Measurements from ENCODE around the gene FAM184A.

Gene FAM184A

GRCh38 chr6:119078376-119079282 lies at the start of gene FAM184A:
FAM184A (minus strand) TSS chr6:119078664; CDS start chr6:119078299, 365 bp downstream.
- 0 out of 2 replicates have a peak, but pooled peaks cover 8% of the 10 kb centered on the region for H3K9me3 ChIP-seq (ENCODE audit: insufficient read depth, low read depth, low read length)
- H3K27me3 ChIP-seq (ENCODE audit: insufficient read depth, low read length, poor library complexity, severe bottlenecking) = no peaks in the 10 kb centered on the region
- H3K79me2 ChIP-seq (ENCODE audit: insufficient read depth, low read length) = no peaks in the 10 kb centered on the region
- H3K9me2 ChIP-seq (replicated peaks; ENCODE audit: low read depth, low read length) = no peaks in the 10 kb centered on the region
- H3K36me3 ChIP-seq (ENCODE audit: insufficient read depth, low read length) = no peaks in the 10 kb centered on the region
- H3K4me3 ChIP-seq (ENCODE audit: low read length, poor library complexity, severe bottlenecking) = no peak within 1 kb of the TSS
- H3K9ac ChIP-seq (ENCODE audit: low read depth, low read length, poor library complexity, severe bottlenecking) = no peak within 1 kb of the TSS
- no peak for TF ChIP-seq CTCF (conservative IDR thresholded peaks at IDR 0.05; ENCODE audit: low read length)
- no peak for TF ChIP-seq EZH2phosphoT487 (IDR thresholded peaks at IDR 0.05; ENCODE audit: borderline replicate concordance)
- H3K4me1 ChIP-seq (ENCODE audit: insufficient read depth, low read length, poor library complexity, severe bottlenecking) = no peaks in the 10 kb centered on the region
- H3F3A ChIP-seq (ENCODE audit: low read depth) = no peaks in the 10 kb centered on the region
- no peak within 1 kb of the TSS for H2AFZ ChIP-seq (ENCODE audit: low read length)
- H3K4me2 ChIP-seq (ENCODE audit: low read depth, low read length, poor library complexity, severe bottlenecking) = no peak within 1 kb of the TSS
- no peaks in the 10 kb centered on the region for H4K20me1 ChIP-seq (ENCODE audit: insufficient read depth, low read length, poor library complexity, severe bottlenecking)

- no peak overlapping the region for H3K9ac ChIP-seq (ENCODE audit: low read depth, low read length, poor library complexity, severe bottlenecking)
- no peaks in the 10 kb centered on the region for H3K36me3 ChIP-seq (ENCODE audit: insufficient read depth, low read length)
- no peaks in the 10 kb centered on the region for H3K9me3 ChIP-seq (ENCODE audit: insufficient read depth, low read depth, low read length)
- no peak overlapping the region for H2AFZ ChIP-seq (ENCODE audit: low read length)
- H3F3A ChIP-seq (ENCODE audit: low read depth) = no peaks in the 10 kb centered on the region
- H4K20me1 ChIP-seq (ENCODE audit: insufficient read depth, low read length, poor library complexity, severe bottlenecking) = no peaks in the 10 kb centered on the region
- TF ChIP-seq EZH2phosphoT487 (IDR thresholded peaks at IDR 0.05; ENCODE audit: borderline replicate concordance) (no peak), CTCF (conservative IDR thresholded peaks at IDR 0.05; ENCODE audit: low read length) (no peak)
- no peak overlapping the region for H3K4me2 ChIP-seq (ENCODE audit: low read depth, low read length, poor library complexity, severe bottlenecking)
- H3K4me3 ChIP-seq (ENCODE audit: low read length, poor library complexity, severe bottlenecking) = no peak overlapping the region
- H3K9me2 ChIP-seq (replicated peaks; ENCODE audit: low read depth, low read length) = no peaks in the 10 kb centered on the region
- H3K79me2 ChIP-seq (ENCODE audit: insufficient read depth, low read length) = no peaks in the 10 kb centered on the region
- no peaks in the 10 kb centered on the region for H3K27me3 ChIP-seq (ENCODE audit: insufficient read depth, low read length, poor library complexity, severe bottlenecking)
- no peaks in the 10 kb centered on the region for H3K4me1 ChIP-seq (ENCODE audit: insufficient read depth, low read length, poor library complexity, severe bottlenecking)
Observed at GRCh38 chr6:119127627-119128026, 49.2 kb upstream of the FAM184A start.

- Histone ChIP-seq H3K4me3 (ENCODE audit: low read length, poor library complexity, severe bottlenecking) (no peak overlapping the region), H2AFZ (ENCODE audit: low read length) (no peak overlapping the region), H4K20me1 (ENCODE audit: insufficient read depth, low read length, poor library complexity, severe bottlenecking) (no peaks in the 10 kb centered on the region), H3K9me3 (ENCODE audit: insufficient read depth, low read depth, low read length) (no peaks in the 10 kb centered on the region), H3K36me3 (ENCODE audit: insufficient read depth, low read length) (no peaks in the 10 kb centered on the region), H3F3A (ENCODE audit: low read depth) (no peaks in the 10 kb centered on the region), H3K79me2 (ENCODE audit: insufficient read depth, low read length) (no peaks in the 10 kb centered on the region), H3K4me1 (ENCODE audit: insufficient read depth, low read length, poor library complexity, severe bottlenecking) (no peaks in the 10 kb centered on the region), H3K9ac (ENCODE audit: low read depth, low read length, poor library complexity, severe bottlenecking) (no peak overlapping the region), H3K27me3 (ENCODE audit: insufficient read depth, low read length, poor library complexity, severe bottlenecking) (no peaks in the 10 kb centered on the region), H3K9me2 (replicated peaks; ENCODE audit: low read depth, low read length) (no peaks in the 10 kb centered on the region), H3K4me2 (ENCODE audit: low read depth, low read length, poor library complexity, severe bottlenecking) (no peak overlapping the region)
- TF ChIP-seq EZH2phosphoT487 (IDR thresholded peaks at IDR 0.05; ENCODE audit: borderline replicate concordance) = no peak
- no peak for TF ChIP-seq CTCF (conservative IDR thresholded peaks at IDR 0.05; ENCODE audit: low read length)
Observed at GRCh38 chr6:119126826-119127225, 48.4 kb upstream of the FAM184A start.

All from Loucy (cell line).